SK-N-SH (cell line): ENCODE measurements around the gene CDC42.

Experiments
- ELF1 ChIP-seq: IDR thresholded peaks from 2 replicates; pipeline ENCODE4 v1.4.0; 2012
- EP300 ChIP-seq, 2 experiments: IDR thresholded peaks; 2 replicates each; pipeline versions ENCODE4 v1.4.0 to v1.6.1; 2012; ENCODE audit warnings: borderline replicate concordance in 1 of 2, low read depth in 1 of 2, low read length in 1 of 2
- EZH2phosphoT487 ChIP-seq: fragments of 200-600 bp; sonication (generic); IDR thresholded peaks from 2 replicates; pipeline ENCODE4 v1.6.1; 2017; ENCODE audit warnings: low read depth, mixed run types, mild to moderate bottlenecking, antibody characterized with exemption, moderate library complexity, borderline replicate concordance
- NRF1 ChIP-seq: IDR thresholded peaks from 2 replicates; pipeline ENCODE4 v1.6.1; 2012; ENCODE audit warnings: low read depth, mild to moderate bottlenecking, low read length
- POLR2AphosphoS5 ChIP-seq: IDR thresholded peaks from 2 replicates; pipeline ENCODE4 v1.6.1; 2012; ENCODE audit warnings: low read depth, low read length
- RAD21 ChIP-seq: IDR thresholded peaks from 2 replicates; pipeline ENCODE4 v1.6.1; 2012; ENCODE audit warnings: mild to moderate bottlenecking, low read length
- RCOR1 ChIP-seq: fragments of 150-350 bp; IDR thresholded peaks from 2 replicates; pipeline ENCODE4 v1.6.1; 2017; ENCODE audit warnings: antibody characterized with exemption, low read length
- RXRA ChIP-seq: IDR thresholded peaks from 2 replicates; pipeline ENCODE4 v1.4.0; 2012; ENCODE audit warnings: low read depth, mild to moderate bottlenecking, borderline replicate concordance
- TCF12 ChIP-seq: IDR thresholded peaks from 2 replicates; pipeline ENCODE4 v1.4.0; 2012
- YY1 ChIP-seq: IDR thresholded peaks from 2 replicates; pipeline ENCODE4 v1.4.0; 2012; ENCODE audit warnings: low read depth, mild to moderate bottlenecking
- TF ChIP-seq, protein P1 (sequence below): fragments of 200-600 bp; sonication (generic); IDR thresholded peaks from 2 replicates; pipeline ENCODE4 v1.6.1; 2017; ENCODE audit warnings: antibody characterized with exemption, mild to moderate bottlenecking, moderate library complexity
- TF ChIP-seq, protein P2 (sequence below): IDR thresholded peaks from 2 replicates; pipeline ENCODE4 v1.6.1; 2012; ENCODE audit warnings: mild to moderate bottlenecking, low read depth, low read length, moderate library complexity
- TF ChIP-seq, protein P3 (sequence below): fragments of 150-350 bp; IDR thresholded peaks from 2 replicates; pipeline ENCODE4 v1.6.1; 2017; ENCODE audit warnings: antibody characterized with exemption, low read length, low read depth, borderline replicate concordance

DNA sequence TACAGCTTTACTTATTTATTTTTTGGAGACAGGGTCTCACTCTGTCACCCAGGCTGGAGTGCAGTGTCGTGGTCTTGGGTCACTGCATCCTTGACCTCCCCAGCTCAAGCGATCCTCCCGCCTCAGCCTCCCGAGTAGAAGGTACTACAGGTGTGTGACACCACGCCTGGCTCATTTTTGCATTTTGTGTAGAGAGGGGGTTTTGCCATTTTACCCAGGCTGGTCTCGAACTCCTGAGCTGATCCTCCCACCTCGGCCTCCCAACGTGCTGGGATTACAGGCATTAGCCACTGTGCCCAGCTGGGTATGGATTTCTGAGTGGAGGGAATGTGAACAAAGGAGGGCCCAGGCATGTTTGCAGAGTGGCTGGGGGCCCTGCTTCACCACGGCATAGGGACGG lies 46.2 kb downstream of the CDC42 start:
- TF ChIP-seq POLR2AphosphoS5 = no peak
- TF ChIP-seq, protein P1, sequence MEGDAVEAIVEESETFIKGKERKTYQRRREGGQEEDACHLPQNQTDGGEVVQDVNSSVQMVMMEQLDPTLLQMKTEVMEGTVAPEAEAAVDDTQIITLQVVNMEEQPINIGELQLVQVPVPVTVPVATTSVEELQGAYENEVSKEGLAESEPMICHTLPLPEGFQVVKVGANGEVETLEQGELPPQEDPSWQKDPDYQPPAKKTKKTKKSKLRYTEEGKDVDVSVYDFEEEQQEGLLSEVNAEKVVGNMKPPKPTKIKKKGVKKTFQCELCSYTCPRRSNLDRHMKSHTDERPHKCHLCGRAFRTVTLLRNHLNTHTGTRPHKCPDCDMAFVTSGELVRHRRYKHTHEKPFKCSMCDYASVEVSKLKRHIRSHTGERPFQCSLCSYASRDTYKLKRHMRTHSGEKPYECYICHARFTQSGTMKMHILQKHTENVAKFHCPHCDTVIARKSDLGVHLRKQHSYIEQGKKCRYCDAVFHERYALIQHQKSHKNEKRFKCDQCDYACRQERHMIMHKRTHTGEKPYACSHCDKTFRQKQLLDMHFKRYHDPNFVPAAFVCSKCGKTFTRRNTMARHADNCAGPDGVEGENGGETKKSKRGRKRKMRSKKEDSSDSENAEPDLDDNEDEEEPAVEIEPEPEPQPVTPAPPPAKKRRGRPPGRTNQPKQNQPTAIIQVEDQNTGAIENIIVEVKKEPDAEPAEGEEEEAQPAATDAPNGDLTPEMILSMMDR = no peak
- TF ChIP-seq RAD21 = no peak
- no peak for TF ChIP-seq EP300 (IDR thresholded peaks at IDR 0.05; ENCODE audit: borderline replicate concordance in 1 of 2, low read depth in 1 of 2, low read length in 1 of 2)
- no peak for TF ChIP-seq RCOR1
- TF ChIP-seq, protein P2, sequence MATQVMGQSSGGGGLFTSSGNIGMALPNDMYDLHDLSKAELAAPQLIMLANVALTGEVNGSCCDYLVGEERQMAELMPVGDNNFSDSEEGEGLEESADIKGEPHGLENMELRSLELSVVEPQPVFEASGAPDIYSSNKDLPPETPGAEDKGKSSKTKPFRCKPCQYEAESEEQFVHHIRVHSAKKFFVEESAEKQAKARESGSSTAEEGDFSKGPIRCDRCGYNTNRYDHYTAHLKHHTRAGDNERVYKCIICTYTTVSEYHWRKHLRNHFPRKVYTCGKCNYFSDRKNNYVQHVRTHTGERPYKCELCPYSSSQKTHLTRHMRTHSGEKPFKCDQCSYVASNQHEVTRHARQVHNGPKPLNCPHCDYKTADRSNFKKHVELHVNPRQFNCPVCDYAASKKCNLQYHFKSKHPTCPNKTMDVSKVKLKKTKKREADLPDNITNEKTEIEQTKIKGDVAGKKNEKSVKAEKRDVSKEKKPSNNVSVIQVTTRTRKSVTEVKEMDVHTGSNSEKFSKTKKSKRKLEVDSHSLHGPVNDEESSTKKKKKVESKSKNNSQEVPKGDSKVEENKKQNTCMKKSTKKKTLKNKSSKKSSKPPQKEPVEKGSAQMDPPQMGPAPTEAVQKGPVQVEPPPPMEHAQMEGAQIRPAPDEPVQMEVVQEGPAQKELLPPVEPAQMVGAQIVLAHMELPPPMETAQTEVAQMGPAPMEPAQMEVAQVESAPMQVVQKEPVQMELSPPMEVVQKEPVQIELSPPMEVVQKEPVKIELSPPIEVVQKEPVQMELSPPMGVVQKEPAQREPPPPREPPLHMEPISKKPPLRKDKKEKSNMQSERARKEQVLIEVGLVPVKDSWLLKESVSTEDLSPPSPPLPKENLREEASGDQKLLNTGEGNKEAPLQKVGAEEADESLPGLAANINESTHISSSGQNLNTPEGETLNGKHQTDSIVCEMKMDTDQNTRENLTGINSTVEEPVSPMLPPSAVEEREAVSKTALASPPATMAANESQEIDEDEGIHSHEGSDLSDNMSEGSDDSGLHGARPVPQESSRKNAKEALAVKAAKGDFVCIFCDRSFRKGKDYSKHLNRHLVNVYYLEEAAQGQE = no peak
- TF ChIP-seq EZH2phosphoT487 = no peak
- TF ChIP-seq, protein P3, sequence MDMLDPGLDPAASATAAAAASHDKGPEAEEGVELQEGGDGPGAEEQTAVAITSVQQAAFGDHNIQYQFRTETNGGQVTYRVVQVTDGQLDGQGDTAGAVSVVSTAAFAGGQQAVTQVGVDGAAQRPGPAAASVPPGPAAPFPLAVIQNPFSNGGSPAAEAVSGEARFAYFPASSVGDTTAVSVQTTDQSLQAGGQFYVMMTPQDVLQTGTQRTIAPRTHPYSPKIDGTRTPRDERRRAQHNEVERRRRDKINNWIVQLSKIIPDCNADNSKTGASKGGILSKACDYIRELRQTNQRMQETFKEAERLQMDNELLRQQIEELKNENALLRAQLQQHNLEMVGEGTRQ = no peak
- TF ChIP-seq RXRA = no peak
- TF ChIP-seq ELF1 = no peak
- TF ChIP-seq YY1 = no peak
- TF ChIP-seq NRF1 = no peak
- no peak for TF ChIP-seq TCF12
